GM12875 (cell line): ENCODE results near the gene GTF2I.

Source experiments
- H3K4me3 ChIP-seq: one replicate; pipeline ENCODE4 v1.5.1; 2011; ENCODE audit warnings: low read depth, low read length, control low read depth
- TF ChIP-seq, protein P1 (sequence below): IDR thresholded peaks from 2 replicates; pipeline ENCODE4 v1.5.1; 2011; ENCODE audit warnings: low read depth, mild to moderate bottlenecking, control low read depth, inconsistent platforms, low read length, moderate library complexity, borderline replicate concordance; ENCODE audit not compliant: insufficient read depth

Gene GTF2I

GRCh38 chr7:74653686-74654181, 3.8 kb upstream of the GTF2I start:
- TF ChIP-seq, protein P1, sequence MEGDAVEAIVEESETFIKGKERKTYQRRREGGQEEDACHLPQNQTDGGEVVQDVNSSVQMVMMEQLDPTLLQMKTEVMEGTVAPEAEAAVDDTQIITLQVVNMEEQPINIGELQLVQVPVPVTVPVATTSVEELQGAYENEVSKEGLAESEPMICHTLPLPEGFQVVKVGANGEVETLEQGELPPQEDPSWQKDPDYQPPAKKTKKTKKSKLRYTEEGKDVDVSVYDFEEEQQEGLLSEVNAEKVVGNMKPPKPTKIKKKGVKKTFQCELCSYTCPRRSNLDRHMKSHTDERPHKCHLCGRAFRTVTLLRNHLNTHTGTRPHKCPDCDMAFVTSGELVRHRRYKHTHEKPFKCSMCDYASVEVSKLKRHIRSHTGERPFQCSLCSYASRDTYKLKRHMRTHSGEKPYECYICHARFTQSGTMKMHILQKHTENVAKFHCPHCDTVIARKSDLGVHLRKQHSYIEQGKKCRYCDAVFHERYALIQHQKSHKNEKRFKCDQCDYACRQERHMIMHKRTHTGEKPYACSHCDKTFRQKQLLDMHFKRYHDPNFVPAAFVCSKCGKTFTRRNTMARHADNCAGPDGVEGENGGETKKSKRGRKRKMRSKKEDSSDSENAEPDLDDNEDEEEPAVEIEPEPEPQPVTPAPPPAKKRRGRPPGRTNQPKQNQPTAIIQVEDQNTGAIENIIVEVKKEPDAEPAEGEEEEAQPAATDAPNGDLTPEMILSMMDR, result no peak
- H3K4me3 ChIP-seq, result no peak overlapping the region

DNA sequence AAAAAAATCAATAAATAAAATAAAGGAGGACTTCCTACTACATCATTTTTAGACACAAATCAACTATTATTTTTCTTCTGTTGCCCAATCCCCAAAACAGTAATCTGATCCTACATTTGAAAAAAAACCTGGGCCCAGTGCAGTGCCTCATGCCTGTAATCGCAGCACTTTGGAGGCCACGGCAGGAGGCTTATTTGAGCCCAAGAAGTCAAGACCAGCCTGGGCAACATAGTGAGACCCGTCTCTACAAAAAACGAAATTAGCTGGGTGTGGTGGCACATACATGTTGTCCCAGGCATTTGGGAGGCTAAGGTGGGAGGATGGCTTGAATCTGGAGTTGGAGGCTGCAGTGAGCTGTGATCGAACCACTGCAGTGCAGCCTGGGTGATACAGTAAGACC, 2.7 kb upstream of the GTF2I start:
- TF ChIP-seq, protein P1, result no peak
- H3K4me3 ChIP-seq, result no peak overlapping the region

GRCh38 chr7:74655324-74655723, 2.2 kb upstream of the GTF2I start:
- TF ChIP-seq, protein P1, result no peak
- no peak overlapping the region for H3K4me3 ChIP-seq

DNA sequence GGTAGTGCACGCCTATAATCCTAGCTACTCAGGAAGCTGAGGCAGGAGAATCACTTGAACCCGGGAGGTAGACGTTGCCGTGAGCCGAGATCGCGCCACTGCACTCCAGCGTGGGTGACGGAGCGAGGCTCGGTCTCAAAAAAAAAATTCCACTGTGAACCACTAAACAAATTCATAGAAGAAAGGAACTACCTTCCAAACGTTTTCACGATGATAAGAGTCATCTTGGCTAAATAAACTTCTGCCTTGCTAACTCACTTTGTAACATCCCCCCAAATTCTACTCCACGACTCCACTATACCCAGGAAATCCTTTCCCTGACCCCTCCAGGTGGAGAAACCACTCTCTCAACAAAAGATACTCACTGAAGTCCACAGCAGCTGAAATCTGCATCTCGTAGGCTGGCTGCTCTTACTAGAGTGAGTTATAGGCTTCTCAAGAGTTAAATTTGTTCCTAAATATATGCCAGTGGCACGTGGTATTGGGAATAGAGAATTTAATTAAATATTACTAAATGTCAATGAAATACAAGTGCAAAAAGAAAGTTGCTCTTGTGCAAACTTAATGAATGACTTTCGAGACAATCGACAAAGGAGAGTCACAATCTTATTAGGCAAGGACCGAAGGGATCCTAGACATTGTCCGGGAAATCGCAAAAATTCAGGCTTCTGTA, 1.6 kb upstream of the GTF2I start:
- H3K4me3 ChIP-seq, result peak overlapping the region; percentile 94
- TF ChIP-seq, protein P1, result no peak

GRCh38 chr7:74656441-74656836, 1.1 kb upstream of the GTF2I start:
- H3K4me3 ChIP-seq, result peak overlapping the region; percentile 94
- TF ChIP-seq, protein P1, result no peak

- H3K4me3 ChIP-seq, result peak overlapping the region; percentile 94
- TF ChIP-seq, protein P1, result no peak
Measured at GRCh38 chr7:74656837-74657691, 454 bp upstream of the GTF2I start.
